Psoas muscle (tissue), 8 donors: Measurements from ENCODE around the gene SIGMAR1. TPM values are rescaled to one million over a fixed set of nuclear protein-coding genes. Genes with fewer than 3 reads are reported as not detected.

Source experiments
- ATAC-seq, 4 donors: fragments of 200-7000 bp; cut with Tn5 transposase; one replicate each; pipeline ENCODE4 v1.9.1; 2020; ENCODE audit warnings: moderate library complexity in 3 of 4, mild to moderate bottlenecking in 2 of 4
- DNase-seq, 2 donors: peaks; one replicate each; pipeline ENCODE4 v3.0.0-alpha.2; 2020
- H3K27ac ChIP-seq: fragments of 200-600 bp; one replicate; pipeline ENCODE4 v1.8.0; 2022
- H3K27me3 ChIP-seq, 3 donors: fragments of 200-600 bp in 1 of 3; one replicate each; pipeline versions ENCODE4 v1.6.1 to v1.8.0; 2013 to 2022; ENCODE audit warnings: low read length in 2 of 3, mild to moderate bottlenecking in 2 of 3, moderate library complexity in 1 of 3; ENCODE audit not compliant: insufficient read depth in 3 of 3
- H3K36me3 ChIP-seq, 2 donors: fragments of 200-600 bp in 1 of 2; one replicate each; pipeline versions ENCODE4 v1.6.1 to v1.8.0; 2013 to 2022; ENCODE audit warnings: low read depth in 1 of 2, mild to moderate bottlenecking in 1 of 2, moderate library complexity in 1 of 2; ENCODE audit not compliant: insufficient read depth in 1 of 2
- H3K4me1 ChIP-seq: fragments of 200-600 bp; one replicate; pipeline ENCODE4 v1.8.0; 2022
- H3K4me3 ChIP-seq: fragments of 200-600 bp; one replicate; pipeline ENCODE4 v1.8.0; 2022; ENCODE audit warnings: mild to moderate bottlenecking
- H3K9me3 ChIP-seq: fragments of 200-600 bp; one replicate; pipeline ENCODE4 v1.8.0; 2022
- WGBS, 3 donors: extraction: QIAGEN DNeasy Blood & Tissue Kit; methylation state at CpG; one replicate each; pipeline versions ENCODE4 v1.1.6 to v1.1.7; 2013; 5-methylcytosine and 5-hydroxymethylcytosine counted together
- intact Hi-C, 2 donors: fragments of 100-400 bp; cut with DNase I; formaldehyde crosslinking; loops; one replicate each; pipeline versions ENCODE4 v1.11.0 to v1.14.2; 2022
- polyA plus RNA-seq, 3 donors: library from polyadenylated mRNA; stranded (reverse); fragments of 200-250 nt; gene quantifications; one replicate each; pipeline ENCODE4 v1.2.3, GENCODE V29; 2013
- total RNA-seq, 4 donors: library from RNA; stranded (reverse); fragmentation: NEBNext Ultra II Directional in 2 of 4; extraction: Animal tissue kit (Norgen Biotek cat#: 25700) in 2 of 4; gene quantifications; one replicate each; pipeline versions ENCODE4 v1.2.1 to v1.2.4, GENCODE V29; 2021 to 2023
- TF ChIP-seq, protein P1 (sequence below): fragments of 200-600 bp; IDR thresholded peaks from one replicate; pipeline ENCODE4 v1.8.0; 2022; ENCODE audit warnings: antibody characterized with exemption
- donor health status: healthy with polysubstance abuse.
- donor health status: DM: no; HTN: no; CAD: no; lungs with moderate emphysema.
- donor health status: Bipolar disorder and iron deficiency.
- donor health status: healthy.
- donor health status: DM: yes; HTN: yes; CAD: no.
- donor health status: DM: no; HTN: no; CAD: no.
- donor health status: DM: no; HTN: no; CAD: no.
- donor health status: DM: yes; HTN: yes; CAD: no.

Gene SIGMAR1
- total and polyA plus RNA-seq, 7 donors = 13.0 to 50.1 (median 14.1) TPM

DNA sequence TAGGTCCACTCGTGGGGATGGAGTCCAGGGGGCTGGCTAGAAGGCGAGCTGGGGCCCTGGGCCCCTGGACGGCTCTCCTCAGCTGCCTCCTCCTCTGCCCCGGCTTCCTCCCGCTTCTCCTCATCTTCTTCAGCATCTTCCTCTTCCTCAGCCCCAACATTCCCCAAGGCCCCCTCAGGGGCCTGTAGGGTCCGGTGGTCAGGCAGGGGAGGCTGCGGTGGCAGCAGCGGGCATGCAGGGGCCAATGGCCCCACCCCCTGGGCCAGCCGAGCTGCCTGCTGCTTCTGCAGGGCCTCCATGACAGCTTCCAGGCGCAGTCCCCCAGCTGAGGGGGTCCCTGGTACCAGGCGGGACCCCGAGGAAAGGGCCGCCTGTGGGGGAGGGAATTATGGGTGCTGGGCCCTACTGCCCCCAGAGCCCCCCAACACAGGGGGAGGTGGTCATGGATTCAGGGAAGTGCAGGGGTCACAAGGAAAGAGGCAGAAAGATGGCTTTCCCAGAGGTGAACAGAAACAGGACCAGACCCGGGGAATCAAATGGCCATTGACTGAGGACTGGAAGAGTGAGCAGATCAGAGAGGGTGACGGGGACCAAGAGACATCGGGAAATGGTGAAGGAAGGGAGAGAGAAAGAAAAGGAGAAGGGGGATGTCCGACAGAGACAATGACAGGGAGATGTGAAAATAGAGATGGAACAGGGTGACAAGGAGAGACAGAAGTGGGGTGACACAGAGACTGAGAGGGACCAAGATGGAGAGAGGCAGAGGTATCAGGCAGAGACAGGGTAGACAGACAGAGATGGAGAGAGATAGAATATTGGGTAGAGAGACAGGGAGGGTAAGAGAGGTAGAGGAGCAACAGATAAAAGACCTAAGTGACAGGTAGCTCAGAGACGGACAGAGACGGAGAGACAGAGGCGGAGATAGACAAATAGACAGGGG is 9.6 kb downstream of the SIGMAR1 start:
- Histone ChIP-seq H3K27me3 (peaks cover 0 to 72% (median 34%) of the 10 kb centered on the region in 3 donors), H3K9me3 (no peaks in the 10 kb centered on the region), H3K27ac (no peak overlapping the region), H3K4me3 (peak overlapping the region; percentile 64), H3K4me1 (peaks cover 9% of the 10 kb centered on the region), H3K36me3 (no peaks in the 10 kb centered on the region)
- ATAC-seq = no peak
- TF ChIP-seq, protein P1, sequence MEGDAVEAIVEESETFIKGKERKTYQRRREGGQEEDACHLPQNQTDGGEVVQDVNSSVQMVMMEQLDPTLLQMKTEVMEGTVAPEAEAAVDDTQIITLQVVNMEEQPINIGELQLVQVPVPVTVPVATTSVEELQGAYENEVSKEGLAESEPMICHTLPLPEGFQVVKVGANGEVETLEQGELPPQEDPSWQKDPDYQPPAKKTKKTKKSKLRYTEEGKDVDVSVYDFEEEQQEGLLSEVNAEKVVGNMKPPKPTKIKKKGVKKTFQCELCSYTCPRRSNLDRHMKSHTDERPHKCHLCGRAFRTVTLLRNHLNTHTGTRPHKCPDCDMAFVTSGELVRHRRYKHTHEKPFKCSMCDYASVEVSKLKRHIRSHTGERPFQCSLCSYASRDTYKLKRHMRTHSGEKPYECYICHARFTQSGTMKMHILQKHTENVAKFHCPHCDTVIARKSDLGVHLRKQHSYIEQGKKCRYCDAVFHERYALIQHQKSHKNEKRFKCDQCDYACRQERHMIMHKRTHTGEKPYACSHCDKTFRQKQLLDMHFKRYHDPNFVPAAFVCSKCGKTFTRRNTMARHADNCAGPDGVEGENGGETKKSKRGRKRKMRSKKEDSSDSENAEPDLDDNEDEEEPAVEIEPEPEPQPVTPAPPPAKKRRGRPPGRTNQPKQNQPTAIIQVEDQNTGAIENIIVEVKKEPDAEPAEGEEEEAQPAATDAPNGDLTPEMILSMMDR = no peak
- WGBS, 3 donors = 33 to 37% (median 34%) methylated on average over 19 to 20 of the region's 20 CpGs
- intact Hi-C loops = no loop called here
- no peak for DNase-seq

- no peaks in the 10 kb centered on the region for H3K9me3 ChIP-seq
- intact Hi-C loops = no loop called here
- WGBS, 3 donors = 58 to 70% (median 67%) methylated on average over 2 to 3 of the region's 3 CpGs
- H3K27me3 ChIP-seq = peaks cover 0 to 84% (median 39%) of the 10 kb centered on the region in 3 donors
- TF ChIP-seq, protein P1 = no peak
- no peaks in the 10 kb centered on the region for H3K36me3 ChIP-seq
- no peak overlapping the region for H3K27ac ChIP-seq
- H3K4me3 ChIP-seq = no peak overlapping the region
- H3K4me1 ChIP-seq = peaks cover 12% of the 10 kb centered on the region
- no peak for DNase-seq
- no peak for ATAC-seq
These were observed 12.5 kb downstream of the SIGMAR1 start for GRCh38 chr9:34625186-34625486.

- TF ChIP-seq, protein P1 = no peak
- no peaks in the 10 kb centered on the region for H3K9me3 ChIP-seq
- intact Hi-C loops = no loop called here
- 20 to 25% (median 25%) methylated on average over 39 of the region's 39 CpGs for WGBS, 3 donors
- no peak overlapping the region for H3K4me3 ChIP-seq
- H3K27ac ChIP-seq = no peak overlapping the region
- ATAC-seq = no peak
- DNase-seq = no peak
- no peaks in the 10 kb centered on the region for H3K36me3 ChIP-seq
- peaks cover 0 to 79% (median 39%) of the 10 kb centered on the region in 3 donors for H3K27me3 ChIP-seq
- peaks cover 13% of the 10 kb centered on the region for H3K4me1 ChIP-seq
These were observed 13.0 kb downstream of the SIGMAR1 start for GRCh38 chr9:34624475-34625185.

DNA sequence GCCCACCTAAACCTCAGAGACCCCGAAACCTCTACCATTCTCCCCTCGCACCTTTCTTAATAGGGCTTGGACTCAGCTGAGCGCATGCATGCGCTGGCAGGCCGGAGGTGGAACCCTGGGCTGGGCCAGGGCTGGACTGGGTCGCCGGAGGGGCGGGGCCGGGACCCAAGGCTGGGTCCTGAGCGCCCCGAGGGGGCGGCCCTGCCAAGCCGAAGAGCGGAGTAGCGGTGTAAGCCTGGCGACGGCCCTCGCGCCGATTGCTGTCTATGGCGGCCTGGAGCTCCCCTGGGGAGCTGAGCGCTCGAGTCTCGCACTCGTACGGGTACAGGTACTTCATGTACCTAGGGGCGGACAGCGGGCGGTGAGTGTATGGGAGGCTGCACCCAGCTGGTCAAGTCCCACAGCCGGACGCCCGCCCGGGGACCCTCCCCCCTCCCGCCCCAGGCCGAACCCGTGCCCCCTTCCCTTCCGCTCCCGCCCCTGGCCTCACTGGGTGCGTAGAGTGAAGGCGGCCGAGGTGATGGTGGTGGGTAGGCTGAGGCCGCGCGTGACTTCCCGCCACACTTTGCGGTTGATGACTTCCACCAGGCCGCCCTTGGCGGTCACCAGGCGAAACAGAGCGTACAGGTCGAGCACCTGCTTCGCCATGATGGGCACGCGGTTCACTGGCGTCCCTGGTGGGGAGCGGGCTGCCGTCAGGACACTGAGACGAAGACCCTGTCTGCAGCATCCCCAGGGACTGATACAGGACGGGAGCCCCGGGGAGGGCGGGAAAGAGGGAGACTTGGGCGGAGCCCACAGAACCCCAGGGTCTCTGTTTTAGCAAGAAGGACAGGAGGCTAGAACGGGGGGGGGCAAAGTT is 14.0 kb downstream of the SIGMAR1 start:
- Histone ChIP-seq H3K36me3 (peaks cover 0 to 4% of the 10 kb centered on the region in 2 donors), H3K4me3 (peak overlapping the region; percentile 32), H3K27ac (no peak overlapping the region), H3K4me1 (peaks cover 22% of the 10 kb centered on the region), H3K27me3 (peaks cover 0 to 69% (median 37%) of the 10 kb centered on the region in 3 donors), H3K9me3 (no peaks in the 10 kb centered on the region)
- intact Hi-C loops = no loop called here
- WGBS, 3 donors = 6 to 11% (median 9%) methylated on average over 56 to 63 of the region's 63 CpGs
- no peak for DNase-seq
- TF ChIP-seq, protein P1 = no peak
- ATAC-seq = no peak
